Measurements from ENCODE around the gene RNGTT. TPM values are rescaled to one million over a fixed set of nuclear protein-coding genes. Genes with fewer than 3 reads are reported as not detected.

The RNGTT gene
- total RNA-seq, 1 donor from 2014 or later, result 16.5 TPM

- no peak for TF ChIP-seq CTCF (IDR thresholded peaks at IDR 0.05; ENCODE audit: unreplicated experiment)
- Mint-ChIP-seq H3K4me1 (ENCODE audit: low read depth) (no peaks in the 10 kb centered on the region), H3K27me3 (no peaks in the 10 kb centered on the region)
These were observed 286.1 kb downstream of the RNGTT start for GRCh38 chr6:88677356-88677755.

GRCh38 chr6:88671624-88672023 is 291.8 kb downstream of the RNGTT start:
- H3K27ac Mint-ChIP-seq, result no peak overlapping the region
- TF ChIP-seq CTCF (IDR thresholded peaks at IDR 0.05; ENCODE audit: unreplicated experiment), result no peak
- no peaks in the 10 kb centered on the region for H3K27me3 Mint-ChIP-seq
- no peak for DNase-seq (ENCODE audit: low spot score, unreplicated experiment)
- H3K4me3 Mint-ChIP-seq (ENCODE audit: low read depth), result no peak overlapping the region
- H3K36me3 Mint-ChIP-seq (ENCODE audit: insufficient read depth), result peaks cover 50% of the 10 kb centered on the region
- H3K9me3 Mint-ChIP-seq (ENCODE audit: low read depth), result peaks cover 42% of the 10 kb centered on the region
- no peaks in the 10 kb centered on the region for H3K4me1 Mint-ChIP-seq (ENCODE audit: low read depth)

More at GRCh38 chr6:88677356-88677755, 286.1 kb downstream of the RNGTT start:
- Mint-ChIP-seq H3K9me3 (ENCODE audit: low read depth) (peaks cover 4% of the 10 kb centered on the region), H3K4me3 (ENCODE audit: low read depth) (no peak overlapping the region), H3K27ac (peak overlapping the region; percentile 24), H3K36me3 (ENCODE audit: insufficient read depth) (peaks cover 16% of the 10 kb centered on the region)
- no peak for DNase-seq (ENCODE audit: low spot score, unreplicated experiment)

- peaks cover 50% of the 10 kb centered on the region for H3K36me3 Mint-ChIP-seq (ENCODE audit: insufficient read depth)
- no peak for DNase-seq (ENCODE audit: low spot score, unreplicated experiment)
These were observed 293.0 kb downstream of the RNGTT start for GRCh38 chr6:88670369-88670768.

GRCh38 chr6:88669475-88669874 is 293.9 kb downstream of the RNGTT start:
- Mint-ChIP-seq H3K36me3 (ENCODE audit: insufficient read depth) (peaks cover 52% of the 10 kb centered on the region), H3K27ac (no peak overlapping the region), H3K9me3 (ENCODE audit: low read depth) (peaks cover 42% of the 10 kb centered on the region), H3K4me3 (ENCODE audit: low read depth) (no peak overlapping the region), H3K4me1 (ENCODE audit: low read depth) (no peaks in the 10 kb centered on the region), H3K27me3 (no peaks in the 10 kb centered on the region)
- no peak for TF ChIP-seq CTCF (IDR thresholded peaks at IDR 0.05; ENCODE audit: unreplicated experiment)
- DNase-seq (ENCODE audit: low spot score, unreplicated experiment), result no peak

More at GRCh38 chr6:88670369-88670768, 293.0 kb downstream of the RNGTT start:
- H3K27me3 Mint-ChIP-seq, result no peaks in the 10 kb centered on the region
- H3K4me3 Mint-ChIP-seq (ENCODE audit: low read depth), result no peak overlapping the region
- H3K9me3 Mint-ChIP-seq (ENCODE audit: low read depth), result peaks cover 42% of the 10 kb centered on the region
- TF ChIP-seq CTCF (IDR thresholded peaks at IDR 0.05; ENCODE audit: unreplicated experiment), result no peak
- H3K4me1 Mint-ChIP-seq (ENCODE audit: low read depth), result no peaks in the 10 kb centered on the region
- no peak overlapping the region for H3K27ac Mint-ChIP-seq

GRCh38 chr6:88666901-88667300 is 296.5 kb downstream of the RNGTT start:
- no peaks in the 10 kb centered on the region for H3K4me1 Mint-ChIP-seq (ENCODE audit: low read depth)
- H3K36me3 Mint-ChIP-seq (ENCODE audit: insufficient read depth), result peaks cover 61% of the 10 kb centered on the region
- H3K27ac Mint-ChIP-seq, result no peak overlapping the region
- TF ChIP-seq CTCF (IDR thresholded peaks at IDR 0.05; ENCODE audit: unreplicated experiment), result no peak
- no peaks in the 10 kb centered on the region for H3K27me3 Mint-ChIP-seq
- H3K9me3 Mint-ChIP-seq (ENCODE audit: low read depth), result peaks cover 56% of the 10 kb centered on the region
- no peak overlapping the region for H3K4me3 Mint-ChIP-seq (ENCODE audit: low read depth)
- DNase-seq (ENCODE audit: low spot score, unreplicated experiment), result no peak
